A549 (cell line): ENCODE data around the gene PHC2. TPM values are rescaled to one million over a fixed set of nuclear protein-coding genes. Genes with fewer than 3 reads are reported as not detected.

Experiments used
- ATAC-seq, 2 experiments: fragments of 200-7000 bp in 1 of 2; fragments of >200 bp in 1 of 2; cut with Nextera tagmentation in 1 of 2; cut with Tn5 transposase in 1 of 2; 3 replicates each; pipeline versions ENCODE4 v1.8.0 to v1.9.1; 2018 to 2020; ENCODE audit warnings: mild to moderate bottlenecking in 1 of 2, moderate library complexity in 1 of 2
- CTCF ChIA-PET: fragments of 300-600 bp; sonication (Branson Sonifier 250); formaldehyde crosslinking; extraction: SDS; loops from one replicate; lab custom pipeline; 2021; ENCODE audit warnings: antibody characterized with exemption, inconsistent platforms; lab: Yijun Ruan, JAX
- POLR2A ChIA-PET: fragments of 350-600 bp; formaldehyde crosslinking; extraction: SDS; loops from one replicate; lab custom pipeline; 2021; ENCODE audit warnings: antibody characterized with exemption, inconsistent platforms; lab: Yijun Ruan, JAX
- DNase-seq, 2 experiments: peaks; one replicate each; pipeline versions ENCODE4 v3.0.0 to v3.0.0-alpha.2; 2011 to 2016; ENCODE audit warnings: low read depth in 1 of 2, low spot score in 1 of 2
- FAIRE-seq: peaks from 2 replicates; lab custom pipeline; 2011; peaks lifted over from hg19 to GRCh38; lab: Jason Lieb, UNC
- H3K27ac ChIP-seq, 2 experiments: fragments of >200 bp; sonication (Bioruptor Twin); formaldehyde crosslinking; 3 replicates each; pipeline ENCODE4 v1.5.1; 2016 to 2017
- H3K4me1 ChIP-seq: fragments of >200 bp; sonication (Bioruptor Twin); formaldehyde crosslinking; 3 replicates; pipeline ENCODE4 v1.6.1; 2016
- H3K4me2 ChIP-seq: fragments of >200 bp; sonication (Bioruptor Twin); formaldehyde crosslinking; 3 replicates; pipeline ENCODE4 v1.6.1; 2016
- H3K4me3 ChIP-seq: fragments of >200 bp; sonication (Bioruptor Twin); formaldehyde crosslinking; 3 replicates; pipeline ENCODE4 v1.5.1; 2016
- H3K9me3 ChIP-seq: fragments of >200 bp; sonication (Bioruptor Twin); formaldehyde crosslinking; 3 replicates; pipeline ENCODE4 v1.6.1; 2016
- CHD2 ChIP-seq: fragments of 150-350 bp; IDR thresholded peaks from 2 replicates; pipeline ENCODE4 v1.6.1; 2014; ENCODE audit warnings: low read length; ENCODE audit not compliant: partially characterized antibody
- FOSL2 ChIP-seq, 2 experiments: fragments of 450-650 bp in 1 of 2; fragments of >200 bp in 1 of 2; sonication (Bioruptor Twin) in 1 of 2; formaldehyde crosslinking; IDR thresholded peaks; 2 replicates each; pipeline versions ENCODE4 v1.5.0 to v1.6.1; 2016 to 2020; ENCODE audit warnings: mild to moderate bottlenecking in 1 of 2, moderate library complexity in 1 of 2
- HDAC2 ChIP-seq: fragments of 200-600 bp; sonication (generic); IDR thresholded peaks from 2 replicates; pipeline ENCODE4 v1.6.1; 2016
- HEYL ChIP-seq: fragments of 250-450 bp; sonication (Bioruptor Pico); IDR thresholded peaks from 2 replicates; pipeline ENCODE4 v1.8.0; 2021; ENCODE audit warnings: mild to moderate bottlenecking, moderate library complexity
- HOXA7 ChIP-seq: fragments of 250-450 bp; sonication (Bioruptor Pico); IDR thresholded peaks from 2 replicates; pipeline ENCODE4 v1.5.0; 2020; ENCODE audit warnings: mild to moderate bottlenecking, moderate library complexity
- HOXB13 ChIP-seq: fragments of 250-450 bp; sonication (Bioruptor Pico); IDR thresholded peaks from 2 replicates; pipeline ENCODE4 v1.5.0; 2020; ENCODE audit warnings: low read depth, mild to moderate bottlenecking, moderate library complexity
- KDM5A ChIP-seq: fragments of 200-600 bp; sonication (generic); IDR thresholded peaks from 2 replicates; pipeline ENCODE4 v1.6.1; 2016; ENCODE audit warnings: antibody characterized with exemption, mild to moderate bottlenecking
- NFE2L2 ChIP-seq: fragments of 150-350 bp; conservative IDR thresholded peaks from 2 replicates; pipeline ENCODE4 v1.6.1; 2014; ENCODE audit warnings: low read length
- NR3C1 ChIP-seq: fragments of >200 bp; sonication (Bioruptor Twin); formaldehyde crosslinking; IDR thresholded peaks from 3 replicates; pipeline ENCODE4 v1.6.1; 2017
- PHF8 ChIP-seq: fragments of 200-600 bp; sonication (generic); IDR thresholded peaks from 2 replicates; pipeline ENCODE4 v1.6.1; 2016; ENCODE audit warnings: low read depth, mild to moderate bottlenecking, antibody characterized with exemption, moderate library complexity, borderline replicate concordance
- POLR2AphosphoS2 ChIP-seq: conservative IDR thresholded peaks from 2 replicates; pipeline ENCODE4 v1.6.1; 2012; ENCODE audit warnings: low read length, improper control_type of control experiment, inconsistent platforms
- RARB ChIP-seq: fragments of 250-450 bp; sonication (Bioruptor Pico); IDR thresholded peaks from 2 replicates; pipeline ENCODE4 v1.8.0; 2021; ENCODE audit warnings: mild to moderate bottlenecking, moderate library complexity
- RFX5 ChIP-seq: fragments of 450-650 bp; IDR thresholded peaks from 2 replicates; pipeline ENCODE4 v1.7.1; 2014; ENCODE audit warnings: antibody characterized with exemption, mild to moderate bottlenecking, moderate library complexity
- ZC3H11A ChIP-seq: fragments of 450-650 bp; IDR thresholded peaks from 2 replicates; pipeline ENCODE4 v1.6.1; 2014; ENCODE audit warnings: antibody characterized with exemption, mild to moderate bottlenecking
- ZFP36 ChIP-seq: fragments of 450-650 bp; IDR thresholded peaks from 2 replicates; pipeline ENCODE4 v1.6.1; 2014; ENCODE audit warnings: borderline replicate concordance; ENCODE audit not compliant: partially characterized antibody
- WGBS: methylation state at CpG from one replicate; pipeline ENCODE4 v1.1.6; 2017; ENCODE audit errors: missing lambda C conversion rate; 5-methylcytosine and 5-hydroxymethylcytosine counted together
- polyA plus RNA-seq, 4 experiments: library from polyadenylated mRNA; depleted of rRNA in 3 of 4; stranded (reverse); fragments of >200 nt; fragmentation: RNase III in 1 of 4; extraction: RNeasy Plus Mini Kit Qiagen cat#74134 plus additional on column Dnase treatment in 1 of 4; gene quantifications; 2 replicates in 3 of 4; 3 replicates in 1 of 4; pipeline ENCODE4 v1.2.3, GENCODE V29; 2011 to 2017
- TF ChIP-seq, protein P1 (sequence below): IDR thresholded peaks from 2 replicates; pipeline ENCODE4 v1.6.1; 2012
- TF ChIP-seq, protein P2 (sequence below): IDR thresholded peaks from 2 replicates; pipeline ENCODE4 v1.6.1; 2012; ENCODE audit warnings: low read depth, borderline replicate concordance
- TF ChIP-seq, protein P3 (sequence below): fragments of >200 bp; sonication (Bioruptor Twin); formaldehyde crosslinking; IDR thresholded peaks from 3 replicates; pipeline ENCODE4 v1.6.1; 2016
- TF ChIP-seq, protein P4 (sequence below): IDR thresholded peaks from 2 replicates; pipeline ENCODE4 v1.6.1; 2012
- TF ChIP-seq, protein P5 (sequence below): fragments of 450-650 bp; IDR thresholded peaks from 2 replicates; pipeline ENCODE4 v1.6.1; 2014; ENCODE audit warnings: antibody characterized with exemption
- TF ChIP-seq, protein P6 (sequence below): fragments of >200 bp; sonication (Bioruptor Twin); formaldehyde crosslinking; IDR thresholded peaks from 3 replicates; pipeline ENCODE4 v1.5.1; 2016
- TF ChIP-seq, protein P7 (sequence below): fragments of 250-450 bp; sonication (Bioruptor Pico); IDR thresholded peaks from 2 replicates; pipeline ENCODE4 v1.5.0; 2020; ENCODE audit warnings: low read depth, mild to moderate bottlenecking, moderate library complexity
- TF ChIP-seq, protein P8 (sequence below): fragments of 200-600 bp; sonication (generic); IDR thresholded peaks from 2 replicates; pipeline ENCODE4 v1.6.1; 2016; ENCODE audit warnings: antibody characterized with exemption, mild to moderate bottlenecking, moderate library complexity

PHC2 gene
- polyA plus RNA-seq, 2 of the 4 experiments (the other 2 are of a cell fraction), result 29.9 to 33.2 TPM

DNA sequence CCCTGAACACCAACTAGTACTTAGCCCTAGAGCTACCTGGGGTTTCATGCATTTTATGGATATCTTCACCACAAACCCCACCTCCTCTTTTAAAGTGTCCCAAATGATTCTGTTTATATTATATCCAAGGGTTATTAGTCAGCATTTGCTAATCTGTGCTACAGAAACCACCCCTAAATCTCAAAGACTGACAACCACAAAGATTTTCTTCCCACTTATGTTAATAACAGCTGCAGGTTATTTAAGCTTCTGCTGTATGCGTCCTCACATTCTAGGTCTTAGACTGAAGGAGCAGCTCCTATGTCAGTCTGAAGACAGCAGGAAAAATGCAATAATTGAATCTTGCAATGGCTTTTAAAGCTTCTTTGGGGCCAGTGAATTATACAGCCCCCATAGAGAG, 11.2 kb upstream of the PHC2 start:
- FAIRE-seq, result no peak
- Histone ChIP-seq H3K4me1 (no peaks in the 10 kb centered on the region), H3K27ac (no peak overlapping the region), H3K4me2 (no peak overlapping the region)
- CTCF ChIA-PET, result interaction anchor here (0.7 kb wide), 1 partner anchor 22 kb away, joined by 3 read pairs; no protein-coding TSS in a partner anchor
- no peak for ATAC-seq
- POLR2A ChIA-PET, result no interaction called here
- no peak for DNase-seq
- 69% methylated on average over 1 of the region's 1 CpG for WGBS
- TF ChIP-seq, protein P1, sequence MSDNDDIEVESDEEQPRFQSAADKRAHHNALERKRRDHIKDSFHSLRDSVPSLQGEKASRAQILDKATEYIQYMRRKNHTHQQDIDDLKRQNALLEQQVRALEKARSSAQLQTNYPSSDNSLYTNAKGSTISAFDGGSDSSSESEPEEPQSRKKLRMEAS, result no peak
- no peak for TF ChIP-seq CHD2
- TF ChIP-seq HOXB13 (CRISPR knock-in tag), result no peak
- TF ChIP-seq FOSL2 (IDR thresholded peaks at IDR 0.05), result no peak
- TF ChIP-seq FOSL2 (CRISPR knock-in tag; IDR thresholded peaks at IDR 0.05), result no peak
- no peak for TF ChIP-seq KDM5A
- no peak for TF ChIP-seq ZC3H11A
- TF ChIP-seq ZFP36, result no peak
- no peak for TF ChIP-seq RFX5
- no peak for TF ChIP-seq PHF8
- TF ChIP-seq, protein P2, sequence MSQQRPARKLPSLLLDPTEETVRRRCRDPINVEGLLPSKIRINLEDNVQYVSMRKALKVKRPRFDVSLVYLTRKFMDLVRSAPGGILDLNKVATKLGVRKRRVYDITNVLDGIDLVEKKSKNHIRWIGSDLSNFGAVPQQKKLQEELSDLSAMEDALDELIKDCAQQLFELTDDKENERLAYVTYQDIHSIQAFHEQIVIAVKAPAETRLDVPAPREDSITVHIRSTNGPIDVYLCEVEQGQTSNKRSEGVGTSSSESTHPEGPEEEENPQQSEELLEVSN, result no peak
- no peak for TF ChIP-seq NR3C1
- no peak for TF ChIP-seq HDAC2
- TF ChIP-seq, protein P3, sequence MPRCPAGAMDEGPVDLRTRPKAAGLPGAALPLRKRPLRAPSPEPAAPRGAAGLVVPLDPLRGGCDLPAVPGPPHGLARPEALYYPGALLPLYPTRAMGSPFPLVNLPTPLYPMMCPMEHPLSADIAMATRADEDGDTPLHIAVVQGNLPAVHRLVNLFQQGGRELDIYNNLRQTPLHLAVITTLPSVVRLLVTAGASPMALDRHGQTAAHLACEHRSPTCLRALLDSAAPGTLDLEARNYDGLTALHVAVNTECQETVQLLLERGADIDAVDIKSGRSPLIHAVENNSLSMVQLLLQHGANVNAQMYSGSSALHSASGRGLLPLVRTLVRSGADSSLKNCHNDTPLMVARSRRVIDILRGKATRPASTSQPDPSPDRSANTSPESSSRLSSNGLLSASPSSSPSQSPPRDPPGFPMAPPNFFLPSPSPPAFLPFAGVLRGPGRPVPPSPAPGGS, result no peak
- no peak for TF ChIP-seq NFE2L2
- TF ChIP-seq, all 56 proteins: peak for 0
- Histone ChIP-seq H3K4me3 (no peak overlapping the region), H3K9me3 (no peaks in the 10 kb centered on the region)

DNA sequence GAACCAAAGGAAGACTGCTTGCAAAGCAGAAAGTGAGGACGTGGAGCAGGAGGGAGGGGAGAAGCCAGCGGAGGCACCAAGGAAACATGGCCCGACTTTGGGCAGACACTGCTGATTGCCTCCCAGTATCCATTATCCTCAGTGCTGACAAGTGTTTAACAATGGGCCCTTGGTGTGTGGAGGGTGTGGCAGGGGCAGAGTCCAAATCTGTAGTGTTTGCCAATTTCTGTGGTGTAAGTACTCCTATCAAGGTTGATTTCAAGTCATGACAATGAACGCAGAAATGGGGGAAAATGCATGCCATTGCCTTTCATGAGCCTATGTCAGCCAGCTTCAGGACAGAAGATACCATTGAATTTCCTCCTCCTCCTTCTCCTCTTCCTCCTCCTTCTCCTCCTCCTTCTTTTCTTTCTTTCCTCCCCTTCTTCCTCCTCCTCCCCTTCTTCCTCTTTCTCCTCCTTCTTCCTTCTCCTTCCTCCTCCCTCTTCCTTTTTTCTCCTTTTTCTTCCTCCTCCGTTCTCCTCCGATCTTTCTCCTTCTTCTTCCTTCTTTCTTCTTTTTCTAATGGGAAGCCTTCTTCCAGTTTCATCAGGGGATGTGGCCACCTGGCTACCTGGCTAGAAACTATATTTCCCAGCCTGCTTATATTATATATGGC, 10.3 kb upstream of the PHC2 start:
- FAIRE-seq, result no peak
- Histone ChIP-seq H3K9me3 (no peaks in the 10 kb centered on the region), H3K4me2 (no peak overlapping the region), H3K27ac (no peak overlapping the region), H3K4me1 (no peaks in the 10 kb centered on the region), H3K4me3 (no peak overlapping the region)
- TF ChIP-seq POLR2AphosphoS2 (no peak), HEYL (no peak), ZFP36 (no peak)
- DNase-seq, result no peak
- WGBS, result 38% methylated on average over 6 of the region's 6 CpGs
- POLR2A ChIA-PET, result interaction anchor here (0.6 kb wide), 1 partner anchor 9 kb away, joined by 3 read pairs; no protein-coding TSS in a partner anchor
- CTCF ChIA-PET, result interaction anchor here (1.2 kb wide), 1 partner anchor 146 kb away, joined by 3 read pairs; no protein-coding TSS in a partner anchor
- ATAC-seq, result no peak

DNA sequence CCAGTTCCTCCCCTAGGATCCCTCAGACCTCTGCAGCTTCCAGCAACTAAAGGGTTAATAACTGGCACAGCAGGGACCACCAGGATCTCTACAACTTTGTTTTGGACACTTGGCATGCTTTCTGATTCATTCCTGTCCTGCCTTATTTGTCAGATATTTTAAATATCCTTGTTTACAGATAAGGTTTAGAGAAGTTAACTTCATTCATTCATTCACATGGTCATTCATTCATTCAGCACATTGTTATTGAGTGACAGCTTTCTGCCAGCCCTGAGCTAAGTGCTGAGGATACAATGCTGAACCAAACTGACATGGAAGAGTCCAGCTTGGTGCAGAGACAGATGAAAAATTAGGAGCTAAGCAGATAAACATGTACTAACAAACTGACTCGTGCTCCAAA, 8.8 kb upstream of the PHC2 start:
- Histone ChIP-seq H3K4me3 (no peak overlapping the region), H3K4me2 (no peak overlapping the region), H3K27ac (no peak overlapping the region), H3K9me3 (no peaks in the 10 kb centered on the region), H3K4me1 (peaks cover 5% of the 10 kb centered on the region; the same call in 1 of the 3 replicates)
- POLR2A ChIA-PET, result no interaction called here
- WGBS, result 53% methylated on average over 1 of the region's 1 CpG
- DNase-seq (no peak), ATAC-seq (no peak), FAIRE-seq (no peak)
- CTCF ChIA-PET, result interaction anchor here (1.3 kb wide), 1 partner anchor 31 kb away, joined by 5 read pairs; no protein-coding TSS in a partner anchor
- TF ChIP-seq, protein P4, sequence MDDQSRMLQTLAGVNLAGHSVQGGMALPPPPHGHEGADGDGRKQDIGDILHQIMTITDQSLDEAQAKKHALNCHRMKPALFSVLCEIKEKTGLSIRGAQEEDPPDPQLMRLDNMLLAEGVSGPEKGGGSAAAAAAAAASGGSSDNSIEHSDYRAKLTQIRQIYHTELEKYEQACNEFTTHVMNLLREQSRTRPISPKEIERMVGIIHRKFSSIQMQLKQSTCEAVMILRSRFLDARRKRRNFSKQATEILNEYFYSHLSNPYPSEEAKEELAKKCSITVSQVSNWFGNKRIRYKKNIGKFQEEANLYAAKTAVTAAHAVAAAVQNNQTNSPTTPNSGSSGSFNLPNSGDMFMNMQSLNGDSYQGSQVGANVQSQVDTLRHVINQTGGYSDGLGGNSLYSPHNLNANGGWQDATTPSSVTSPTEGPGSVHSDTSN, result no peak
- TF ChIP-seq, protein P5, sequence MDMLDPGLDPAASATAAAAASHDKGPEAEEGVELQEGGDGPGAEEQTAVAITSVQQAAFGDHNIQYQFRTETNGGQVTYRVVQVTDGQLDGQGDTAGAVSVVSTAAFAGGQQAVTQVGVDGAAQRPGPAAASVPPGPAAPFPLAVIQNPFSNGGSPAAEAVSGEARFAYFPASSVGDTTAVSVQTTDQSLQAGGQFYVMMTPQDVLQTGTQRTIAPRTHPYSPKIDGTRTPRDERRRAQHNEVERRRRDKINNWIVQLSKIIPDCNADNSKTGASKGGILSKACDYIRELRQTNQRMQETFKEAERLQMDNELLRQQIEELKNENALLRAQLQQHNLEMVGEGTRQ, result no peak
- TF ChIP-seq RARB (CRISPR knock-in tag) (no peak), HOXA7 (no peak)
- TF ChIP-seq, protein P6, sequence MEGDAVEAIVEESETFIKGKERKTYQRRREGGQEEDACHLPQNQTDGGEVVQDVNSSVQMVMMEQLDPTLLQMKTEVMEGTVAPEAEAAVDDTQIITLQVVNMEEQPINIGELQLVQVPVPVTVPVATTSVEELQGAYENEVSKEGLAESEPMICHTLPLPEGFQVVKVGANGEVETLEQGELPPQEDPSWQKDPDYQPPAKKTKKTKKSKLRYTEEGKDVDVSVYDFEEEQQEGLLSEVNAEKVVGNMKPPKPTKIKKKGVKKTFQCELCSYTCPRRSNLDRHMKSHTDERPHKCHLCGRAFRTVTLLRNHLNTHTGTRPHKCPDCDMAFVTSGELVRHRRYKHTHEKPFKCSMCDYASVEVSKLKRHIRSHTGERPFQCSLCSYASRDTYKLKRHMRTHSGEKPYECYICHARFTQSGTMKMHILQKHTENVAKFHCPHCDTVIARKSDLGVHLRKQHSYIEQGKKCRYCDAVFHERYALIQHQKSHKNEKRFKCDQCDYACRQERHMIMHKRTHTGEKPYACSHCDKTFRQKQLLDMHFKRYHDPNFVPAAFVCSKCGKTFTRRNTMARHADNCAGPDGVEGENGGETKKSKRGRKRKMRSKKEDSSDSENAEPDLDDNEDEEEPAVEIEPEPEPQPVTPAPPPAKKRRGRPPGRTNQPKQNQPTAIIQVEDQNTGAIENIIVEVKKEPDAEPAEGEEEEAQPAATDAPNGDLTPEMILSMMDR, result no peak
- TF ChIP-seq, protein P7, sequence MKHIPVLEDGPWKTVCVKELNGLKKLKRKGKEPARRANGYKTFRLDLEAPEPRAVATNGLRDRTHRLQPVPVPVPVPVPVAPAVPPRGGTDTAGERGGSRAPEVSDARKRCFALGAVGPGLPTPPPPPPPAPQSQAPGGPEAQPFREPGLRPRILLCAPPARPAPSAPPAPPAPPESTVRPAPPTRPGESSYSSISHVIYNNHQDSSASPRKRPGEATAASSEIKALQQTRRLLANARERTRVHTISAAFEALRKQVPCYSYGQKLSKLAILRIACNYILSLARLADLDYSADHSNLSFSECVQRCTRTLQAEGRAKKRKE (CRISPR knock-in tag), result no peak
- TF ChIP-seq, protein P8, sequence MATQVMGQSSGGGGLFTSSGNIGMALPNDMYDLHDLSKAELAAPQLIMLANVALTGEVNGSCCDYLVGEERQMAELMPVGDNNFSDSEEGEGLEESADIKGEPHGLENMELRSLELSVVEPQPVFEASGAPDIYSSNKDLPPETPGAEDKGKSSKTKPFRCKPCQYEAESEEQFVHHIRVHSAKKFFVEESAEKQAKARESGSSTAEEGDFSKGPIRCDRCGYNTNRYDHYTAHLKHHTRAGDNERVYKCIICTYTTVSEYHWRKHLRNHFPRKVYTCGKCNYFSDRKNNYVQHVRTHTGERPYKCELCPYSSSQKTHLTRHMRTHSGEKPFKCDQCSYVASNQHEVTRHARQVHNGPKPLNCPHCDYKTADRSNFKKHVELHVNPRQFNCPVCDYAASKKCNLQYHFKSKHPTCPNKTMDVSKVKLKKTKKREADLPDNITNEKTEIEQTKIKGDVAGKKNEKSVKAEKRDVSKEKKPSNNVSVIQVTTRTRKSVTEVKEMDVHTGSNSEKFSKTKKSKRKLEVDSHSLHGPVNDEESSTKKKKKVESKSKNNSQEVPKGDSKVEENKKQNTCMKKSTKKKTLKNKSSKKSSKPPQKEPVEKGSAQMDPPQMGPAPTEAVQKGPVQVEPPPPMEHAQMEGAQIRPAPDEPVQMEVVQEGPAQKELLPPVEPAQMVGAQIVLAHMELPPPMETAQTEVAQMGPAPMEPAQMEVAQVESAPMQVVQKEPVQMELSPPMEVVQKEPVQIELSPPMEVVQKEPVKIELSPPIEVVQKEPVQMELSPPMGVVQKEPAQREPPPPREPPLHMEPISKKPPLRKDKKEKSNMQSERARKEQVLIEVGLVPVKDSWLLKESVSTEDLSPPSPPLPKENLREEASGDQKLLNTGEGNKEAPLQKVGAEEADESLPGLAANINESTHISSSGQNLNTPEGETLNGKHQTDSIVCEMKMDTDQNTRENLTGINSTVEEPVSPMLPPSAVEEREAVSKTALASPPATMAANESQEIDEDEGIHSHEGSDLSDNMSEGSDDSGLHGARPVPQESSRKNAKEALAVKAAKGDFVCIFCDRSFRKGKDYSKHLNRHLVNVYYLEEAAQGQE, result no peak
